GM11168 (cell line): ENCODE measurements around the gene DCTPP1.

ENCODE experiments used
- in situ Hi-C: fragments of 300-500 bp; cut with MboI; formaldehyde crosslinking; loops from one replicate; pipeline ENCODE4 v1.12.0; 2022; ENCODE audit warnings: low sequenced_read_pairs; ENCODE audit not compliant: unreplicated experiment

DCTPP1 gene

GRCh38 chr16:30449116-30449435, 19.2 kb upstream of the DCTPP1 start:
- in situ Hi-C loops: no loop called here

- in situ Hi-C loops: no loop called here
These were observed 17.8 kb upstream of the DCTPP1 start for GRCh38 chr16:30447512-30448226.

GRCh38 chr16:30446203-30446595, 16.4 kb upstream of the DCTPP1 start:
- in situ Hi-C loops: no loop called here

GRCh38 chr16:30445408-30446202, 15.8 kb upstream of the DCTPP1 start, which contains the start of gene SEPHS2:
Gene SEPHS2 (minus strand): TSS chr16:30445874. CDS start chr16:30445727, 147 bp downstream.
- in situ Hi-C loops: no loop called here

- in situ Hi-C loops: no loop called here
These were observed 15.2 kb upstream of the DCTPP1 start for GRCh38 chr16:30445149-30445407.

- in situ Hi-C loops: no loop called here
These were observed 14.7 kb upstream of the DCTPP1 start for GRCh38 chr16:30444231-30445148.

GRCh38 chr16:30443631-30444030, 13.8 kb upstream of the DCTPP1 start:
- in situ Hi-C loops: no loop called here

- in situ Hi-C loops: loop anchor here (10.0 kb wide), 1 partner anchor 185 kb away; no protein-coding TSS in a partner anchor
These were observed 10.0 kb upstream of the DCTPP1 start for GRCh38 chr16:30439720-30440348.

GRCh38 chr16:30438835-30439234, 9.0 kb upstream of the DCTPP1 start:
- in situ Hi-C loops: loop anchor here (10.0 kb wide), 1 partner anchor 186 kb away; no protein-coding TSS in a partner anchor

- in situ Hi-C loops: loop anchor here (10.0 kb wide), 1 partner anchor 187 kb away; no protein-coding TSS in a partner anchor
These were observed 7.7 kb upstream of the DCTPP1 start for GRCh38 chr16:30437511-30438046.

- in situ Hi-C loops: loop anchor here (10.0 kb wide), 1 partner anchor 190 kb away; no protein-coding TSS in a partner anchor
These were observed 5.0 kb upstream of the DCTPP1 start for GRCh38 chr16:30434852-30435251.

- in situ Hi-C loops: loop anchor here (10.0 kb wide), 1 partner anchor 194 kb away; no protein-coding TSS in a partner anchor
These were observed 669 bp upstream of the DCTPP1 start for GRCh38 chr16:30430428-30430970.

- in situ Hi-C loops: no loop called here
These were observed 482 bp downstream of the DCTPP1 start for GRCh38 chr16:30429418-30429677.

GRCh38 chr16:30428055-30428454, 1.8 kb downstream of the DCTPP1 start:
- in situ Hi-C loops: no loop called here

- in situ Hi-C loops: loop anchor here (25.0 kb wide), 1 partner anchor 959 kb away; the partner anchor contains the start of genes BOLA2, SLX1B and SULT1A4
These were observed 8.8 kb downstream of the DCTPP1 start for GRCh38 chr16:30421010-30421409.

GRCh38 chr16:30418350-30419181, 11.3 kb downstream of the DCTPP1 start:
- in situ Hi-C loops: loop anchor here (25.0 kb wide), 1 partner anchor 956 kb away; the partner anchor contains the start of genes BOLA2, SLX1B and SULT1A4

GRCh38 chr16:30417529-30418349, 12.1 kb downstream of the DCTPP1 start:
- in situ Hi-C loops: loop anchor here (25.0 kb wide), 1 partner anchor 955 kb away; the partner anchor contains the start of genes BOLA2, SLX1B and SULT1A4
